IPS DF 19.7 (cell line): ENCODE measurements around the gene CTAG1B.
"Not testable (repeated sequence)": the region's sequence is repeated elsewhere in the genome, so short reads cannot be mapped to it uniquely, and the experiment has no call there.

ENCODE experiments used
- DNase-seq: peaks from one replicate; pipeline ENCODE4 v3.0.0-alpha.2; 2013; ENCODE audit warnings: low read depth, low spot score

Gene CTAG1B

DNA sequence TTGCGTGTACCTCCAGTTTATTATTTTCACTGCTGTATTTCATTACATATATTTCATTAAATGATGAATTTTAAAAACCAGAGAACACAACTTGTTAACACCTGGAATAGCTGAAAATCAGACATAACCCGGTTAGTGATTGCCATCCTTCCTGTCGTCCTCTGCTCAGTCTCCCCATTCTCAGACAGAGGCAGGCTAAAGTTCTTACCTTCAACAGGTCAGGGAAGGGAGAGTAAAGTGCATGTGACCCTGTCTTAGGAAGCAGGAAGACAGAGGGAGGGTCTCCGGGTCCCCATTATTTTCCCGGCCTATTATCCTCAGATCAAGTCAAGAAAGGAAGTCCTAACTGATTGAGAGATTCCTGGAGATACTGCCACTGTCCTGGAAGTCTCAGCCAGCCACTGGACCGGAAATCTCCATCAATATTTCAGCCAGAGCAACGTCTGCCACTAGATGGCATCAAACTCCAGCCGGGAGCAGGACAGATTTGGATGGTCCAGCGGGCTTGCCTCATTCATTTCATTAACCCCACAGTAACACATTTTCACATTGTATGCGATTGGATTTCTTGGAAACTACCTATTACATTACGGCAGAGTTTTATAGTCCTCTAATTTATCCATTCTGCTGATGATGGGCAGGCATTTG, 1.8 kb upstream of the CTAG1B start:
- DNase-seq = not testable (repeated sequence)

DNA sequence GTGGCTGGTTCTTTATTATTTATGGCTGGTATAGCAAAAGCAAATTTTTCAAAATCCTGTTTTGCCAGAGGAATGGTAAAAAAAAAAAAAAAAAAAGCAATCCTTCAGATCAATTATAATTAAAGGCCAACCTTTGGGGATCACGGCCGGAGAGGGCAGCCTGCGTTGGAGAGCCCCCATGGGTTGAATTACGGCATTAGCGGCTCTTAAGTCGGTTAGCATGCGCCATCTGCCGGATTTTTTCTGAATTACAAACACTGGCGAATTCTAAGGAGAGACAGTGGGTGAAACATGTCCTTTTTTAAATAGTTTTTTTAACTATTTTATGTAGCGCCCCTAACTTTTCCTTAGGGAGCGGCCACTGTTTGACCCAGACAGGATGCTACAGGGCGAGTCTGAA, 5.5 kb downstream of the CTAG1B start:
- DNase-seq = not testable (repeated sequence)

DNA sequence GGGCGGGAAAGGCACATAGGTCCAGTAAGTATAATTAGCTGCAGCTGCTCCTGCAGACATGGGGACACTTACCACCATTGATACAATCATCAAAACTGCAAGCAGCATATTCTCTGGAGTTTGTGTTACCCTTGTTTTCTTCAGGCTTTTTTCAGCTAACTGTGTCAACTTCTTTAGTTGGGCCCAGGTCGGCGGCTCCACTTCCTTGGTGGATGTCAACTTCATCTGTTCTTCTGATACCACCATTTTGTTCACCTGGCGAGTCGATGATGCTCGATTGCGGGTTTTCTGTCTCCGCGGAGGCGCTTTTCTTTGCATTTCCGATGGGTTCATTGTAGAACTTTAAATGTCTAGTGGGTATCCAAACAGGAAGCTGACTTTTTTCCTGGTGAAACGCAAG, 7.9 kb downstream of the CTAG1B start:
- DNase-seq = not testable (repeated sequence)

DNA sequence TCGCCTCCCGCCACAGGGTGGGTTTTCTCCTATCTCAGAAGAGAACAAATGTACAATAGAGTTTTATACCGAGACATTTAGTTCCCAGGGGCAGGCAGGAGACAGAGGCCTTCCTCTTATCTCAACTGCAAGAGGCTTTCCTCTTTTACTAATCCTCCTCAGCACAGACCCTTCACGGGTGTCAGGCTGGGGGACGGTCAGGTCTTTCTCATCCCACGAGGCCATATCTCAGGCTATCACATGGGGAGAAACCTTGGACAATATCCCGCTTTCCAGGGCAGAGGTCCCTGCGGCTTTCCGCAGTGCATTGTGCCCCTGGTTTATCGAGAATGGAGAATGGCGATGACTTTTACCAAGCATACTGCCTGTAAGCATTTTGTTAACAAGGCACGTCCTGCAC, 10.3 kb downstream of the CTAG1B start:
- not testable (repeated sequence) for DNase-seq

DNA sequence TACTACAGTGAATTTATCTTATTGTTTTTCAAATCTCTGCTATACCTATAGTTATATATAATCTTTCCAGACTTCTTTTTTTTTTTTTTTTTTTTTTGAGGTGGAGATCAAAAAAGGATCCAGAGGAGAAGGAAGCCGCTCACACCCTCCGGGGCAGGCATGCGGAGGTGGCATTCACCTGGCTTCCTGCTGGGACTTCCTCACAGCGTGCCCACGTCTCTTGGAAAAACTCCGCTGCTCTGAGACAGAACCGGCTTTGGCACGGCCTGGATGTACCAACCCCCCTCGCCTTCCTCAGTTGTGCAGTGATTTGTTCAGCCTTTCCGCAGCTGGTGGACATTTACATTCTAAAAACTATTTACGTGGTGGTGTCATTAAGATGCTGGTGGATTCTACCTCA, 11.1 kb downstream of the CTAG1B start:
- DNase-seq = not testable (repeated sequence)

DNA sequence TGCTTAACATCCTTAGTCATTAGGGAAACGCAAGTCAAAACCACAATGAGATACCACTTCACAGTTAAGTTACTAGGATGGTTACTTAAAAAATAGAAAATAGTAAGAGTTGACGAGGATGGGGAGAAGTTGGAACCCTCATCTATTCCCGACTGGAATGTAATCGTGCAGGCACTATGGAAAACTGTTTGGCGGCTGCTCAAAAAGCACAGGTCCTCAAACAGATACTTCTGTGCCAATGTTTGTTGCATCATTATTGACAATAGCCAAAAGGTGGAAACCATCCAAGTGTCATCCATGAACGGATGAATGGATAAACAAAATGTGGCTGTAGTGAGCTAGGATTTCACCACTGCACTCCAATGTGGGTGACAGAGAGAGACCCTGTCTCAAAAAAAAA, 11.7 kb downstream of the CTAG1B start:
- no peak for DNase-seq

DNA sequence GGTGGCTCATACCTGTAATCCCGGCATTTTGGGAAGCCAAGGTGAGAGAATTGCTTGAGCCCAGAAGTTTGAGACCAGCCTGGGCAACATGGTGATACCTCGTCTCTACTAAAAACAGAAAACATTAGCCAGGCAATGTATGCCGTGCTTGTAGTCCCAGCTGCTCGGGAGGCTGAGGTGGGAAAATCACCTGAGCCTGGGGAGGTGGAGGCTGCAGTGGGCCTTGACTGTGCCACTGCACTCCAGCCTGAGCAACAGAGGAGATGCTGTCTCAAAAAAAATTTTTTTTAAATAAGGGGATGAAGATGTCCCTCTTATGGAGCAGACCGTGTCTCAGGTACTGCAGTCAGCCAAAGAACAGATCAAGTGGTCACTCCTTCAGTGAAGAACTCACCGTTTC, 13.5 kb downstream of the CTAG1B start:
- no peak for DNase-seq

DNA sequence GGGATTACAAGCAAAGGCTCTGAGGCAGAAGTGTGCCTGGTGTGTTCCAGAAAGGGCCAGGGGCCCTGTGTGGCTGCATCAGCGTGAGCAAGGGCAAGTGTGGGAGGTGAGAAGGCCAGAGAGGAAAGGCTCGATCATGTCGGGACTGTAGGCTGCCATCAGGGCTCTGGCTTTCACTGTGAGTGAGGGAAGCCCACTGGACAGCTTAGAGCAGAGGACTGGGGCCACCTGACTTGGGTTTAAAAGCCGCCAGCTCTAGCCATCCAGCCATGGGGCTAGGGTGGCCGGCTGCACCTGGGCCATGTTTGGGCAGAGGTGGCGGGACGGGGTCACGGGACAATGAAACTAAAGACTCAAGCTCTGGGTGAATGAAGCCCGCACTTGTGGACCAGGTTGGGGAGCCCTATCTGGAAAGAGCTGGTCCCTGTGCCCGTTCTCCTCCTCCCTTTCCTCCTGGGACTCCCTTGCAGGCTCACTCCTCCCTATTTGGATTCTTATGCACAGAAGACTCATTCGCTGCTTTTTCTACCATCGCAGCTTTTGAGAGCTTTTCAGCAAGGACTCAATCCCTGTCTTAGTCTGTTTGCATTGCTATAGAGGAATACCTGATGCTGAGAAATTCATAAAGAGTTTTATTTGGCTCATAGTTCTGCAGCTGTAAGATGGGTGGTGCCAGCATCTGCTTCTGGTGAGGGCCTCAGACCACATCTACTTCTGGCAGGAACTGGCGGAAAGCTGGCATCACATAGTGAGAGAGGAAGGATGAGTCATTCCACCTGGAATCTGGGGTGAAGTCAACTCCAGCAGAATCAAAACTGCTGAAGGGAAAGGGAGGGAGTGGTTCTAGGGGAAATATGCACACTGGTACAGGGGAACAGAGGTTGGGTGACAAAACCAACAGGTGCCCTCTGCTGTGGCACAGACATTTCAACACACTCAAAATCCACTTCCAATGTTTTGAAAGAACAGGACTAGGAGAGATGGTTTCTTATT, 15.3 kb downstream of the CTAG1B start:
- no peak for DNase-seq

DNA sequence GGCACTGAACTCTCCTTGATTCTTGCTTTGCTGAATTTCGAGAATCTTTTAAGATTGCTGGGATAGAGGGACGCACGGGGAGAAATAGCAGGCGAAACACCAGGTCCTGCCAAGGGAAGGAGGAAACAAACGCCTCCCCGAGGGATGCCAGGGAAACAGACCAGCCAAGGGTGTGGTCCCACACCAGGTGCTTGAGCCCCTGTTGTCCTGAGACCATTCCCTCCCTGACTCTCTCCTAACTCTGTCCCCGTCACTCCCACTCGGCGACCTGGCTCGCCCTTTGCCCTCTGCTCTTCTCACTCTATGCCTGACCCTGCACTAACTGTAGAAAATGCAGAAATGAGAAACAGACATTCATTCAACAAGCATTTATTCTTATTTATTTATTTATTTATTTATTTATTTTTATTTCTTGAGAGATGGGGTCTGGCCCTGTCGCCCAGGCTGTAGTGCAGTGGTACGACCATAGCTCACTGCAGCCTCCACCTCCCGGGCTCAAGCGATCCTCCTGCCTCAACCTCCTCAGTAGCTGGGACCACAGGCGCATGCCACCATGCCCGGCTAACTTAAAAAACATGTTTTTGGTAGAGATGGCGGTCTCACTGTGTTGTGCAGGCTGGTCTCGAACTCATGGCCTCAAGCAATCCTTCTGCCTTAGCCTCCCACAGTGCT, 16.2 kb downstream of the CTAG1B start:
- no peak for DNase-seq

DNA sequence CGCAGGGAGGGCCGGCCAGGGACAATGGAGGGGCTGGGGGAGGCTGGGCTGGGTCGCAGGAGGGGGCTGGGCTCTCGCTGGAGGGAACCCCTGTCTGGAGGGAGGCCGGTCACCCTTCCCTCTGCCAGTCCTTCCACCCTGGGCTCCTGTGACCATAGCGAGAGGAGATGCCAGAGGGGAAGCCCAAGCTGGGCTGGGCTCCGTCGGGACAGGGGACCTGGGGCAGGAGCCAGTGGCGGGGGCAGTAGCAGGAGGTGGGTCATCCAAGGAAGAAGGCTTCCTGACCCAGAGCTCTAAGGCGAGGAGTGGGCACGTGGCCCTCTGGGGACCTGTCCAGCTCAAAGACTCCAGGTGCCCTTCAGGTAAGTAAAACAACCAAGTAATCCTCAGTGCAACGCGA, 16.9 kb downstream of the CTAG1B start:
- no peak for DNase-seq

DNA sequence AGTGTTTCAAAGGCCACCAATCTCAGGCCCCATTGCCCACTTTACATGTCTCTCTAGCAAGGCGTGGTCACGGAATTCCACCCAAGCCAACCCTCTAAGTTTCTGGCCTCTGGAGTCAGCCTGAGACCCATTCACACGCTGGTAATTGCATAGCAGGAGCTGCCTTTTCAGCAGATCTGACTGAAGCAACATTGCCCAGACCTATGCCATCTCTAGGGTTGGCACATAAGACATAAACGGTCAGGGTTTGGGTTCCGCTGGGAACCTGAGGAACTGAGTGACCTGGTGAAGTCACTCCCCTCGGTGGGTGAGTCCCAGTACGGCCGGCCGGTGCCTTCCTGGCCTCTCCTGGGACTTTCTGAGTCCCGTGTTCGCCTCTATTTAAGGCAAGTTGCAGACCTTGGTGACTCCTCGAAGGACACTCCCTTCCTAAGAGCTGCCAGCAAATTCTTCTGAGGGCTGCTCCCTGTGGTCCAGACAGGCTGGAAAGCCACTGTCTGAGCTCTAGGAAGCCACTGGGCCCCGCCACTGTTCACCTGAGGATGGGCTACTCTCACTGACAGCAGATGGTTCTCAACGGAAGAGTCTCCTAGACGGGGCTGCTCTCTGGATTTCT, 18.2 kb downstream of the CTAG1B start:
- no peak for DNase-seq

DNA sequence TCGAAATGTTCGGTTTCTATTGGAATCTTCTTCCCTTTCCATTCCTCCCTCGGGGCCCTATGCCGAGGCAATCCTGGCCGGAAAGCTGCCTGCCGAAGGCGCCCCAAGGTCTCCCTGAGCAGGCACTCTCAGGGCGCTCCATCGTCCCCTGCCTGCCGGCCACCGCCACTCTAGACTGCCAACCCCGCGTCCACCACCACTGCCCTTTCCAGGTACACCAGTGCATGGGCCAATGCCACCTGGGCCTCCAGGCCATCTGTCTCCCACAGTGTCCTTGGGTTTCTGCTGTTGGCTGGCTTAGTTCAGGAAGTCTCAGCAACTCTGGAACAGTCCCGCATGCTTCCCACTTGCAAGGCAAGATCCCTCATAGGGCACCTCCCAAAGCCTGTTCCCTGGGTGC, 19.6 kb downstream of the CTAG1B start:
- no peak for DNase-seq

DNA sequence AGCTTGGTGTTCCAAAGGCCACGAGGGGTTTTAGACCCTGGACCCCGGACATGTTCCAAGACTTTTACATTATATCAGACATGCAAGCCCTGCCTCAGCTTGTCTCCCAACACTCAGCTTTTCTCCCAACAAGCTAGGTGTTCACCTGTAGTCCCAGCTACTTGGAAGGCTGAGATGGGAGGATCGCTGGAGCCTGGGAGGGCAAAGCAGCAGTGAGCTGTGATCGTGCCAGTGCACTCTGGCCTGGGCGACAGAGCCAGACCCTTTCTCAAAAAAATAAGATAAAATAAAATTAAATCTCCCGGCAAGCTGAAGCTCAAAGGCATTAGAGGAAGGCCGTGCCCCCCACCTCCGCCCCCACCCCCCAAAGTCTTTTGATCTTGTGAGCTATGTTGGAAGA, 20.4 kb downstream of the CTAG1B start:
- DNase-seq = no peak

DNA sequence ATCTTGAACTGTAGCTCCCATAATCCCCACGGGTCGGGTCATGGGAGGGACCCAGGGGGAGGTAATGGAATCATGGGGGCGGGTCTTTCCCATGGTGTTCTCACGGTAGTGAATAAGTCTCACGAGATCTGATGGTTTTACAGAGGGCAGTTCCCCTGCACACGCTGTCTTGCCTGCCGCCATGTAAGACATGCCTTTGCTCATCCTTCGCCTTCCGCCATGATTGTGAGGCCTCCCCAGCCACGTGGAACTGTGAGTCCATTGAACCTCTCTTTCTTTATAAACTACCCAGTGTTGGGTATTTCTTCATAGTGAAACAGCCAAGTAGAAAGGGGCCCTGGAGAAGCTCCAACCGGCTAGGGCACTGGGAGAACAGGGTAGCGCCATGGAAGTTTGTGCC, 21.9 kb downstream of the CTAG1B start:
- no peak for DNase-seq

DNA sequence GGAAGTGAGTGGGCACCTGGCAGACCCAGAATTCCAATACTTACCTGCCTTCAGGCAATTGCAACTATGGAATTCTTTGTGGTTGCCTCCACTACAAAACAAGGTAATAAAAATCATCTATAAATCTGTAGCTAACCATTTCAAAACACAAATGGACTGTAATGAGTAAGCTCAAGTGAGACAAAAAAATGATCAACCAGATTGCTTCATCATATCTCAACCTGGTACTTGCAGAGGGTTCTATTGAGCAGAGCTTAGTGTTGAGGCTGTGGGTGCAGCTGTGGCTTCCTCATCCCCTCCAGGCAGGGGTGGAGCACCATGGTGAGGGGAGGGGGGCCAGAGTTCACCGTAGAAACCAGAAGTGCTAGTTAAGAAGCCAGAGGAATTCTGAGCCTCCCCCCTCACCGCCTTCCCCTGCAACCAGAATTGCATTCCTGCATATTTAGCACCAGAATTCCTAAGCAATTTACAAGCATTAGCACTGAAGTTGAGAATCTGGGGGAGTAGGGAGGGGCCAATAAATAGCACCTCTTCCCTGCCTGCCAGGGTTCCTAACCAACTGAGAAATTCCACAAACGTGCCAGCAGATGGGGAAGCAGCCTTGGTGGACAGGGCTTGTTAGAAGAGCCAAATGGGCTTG, 22.7 kb downstream of the CTAG1B start:
- peak; percentile 83 for DNase-seq

DNA sequence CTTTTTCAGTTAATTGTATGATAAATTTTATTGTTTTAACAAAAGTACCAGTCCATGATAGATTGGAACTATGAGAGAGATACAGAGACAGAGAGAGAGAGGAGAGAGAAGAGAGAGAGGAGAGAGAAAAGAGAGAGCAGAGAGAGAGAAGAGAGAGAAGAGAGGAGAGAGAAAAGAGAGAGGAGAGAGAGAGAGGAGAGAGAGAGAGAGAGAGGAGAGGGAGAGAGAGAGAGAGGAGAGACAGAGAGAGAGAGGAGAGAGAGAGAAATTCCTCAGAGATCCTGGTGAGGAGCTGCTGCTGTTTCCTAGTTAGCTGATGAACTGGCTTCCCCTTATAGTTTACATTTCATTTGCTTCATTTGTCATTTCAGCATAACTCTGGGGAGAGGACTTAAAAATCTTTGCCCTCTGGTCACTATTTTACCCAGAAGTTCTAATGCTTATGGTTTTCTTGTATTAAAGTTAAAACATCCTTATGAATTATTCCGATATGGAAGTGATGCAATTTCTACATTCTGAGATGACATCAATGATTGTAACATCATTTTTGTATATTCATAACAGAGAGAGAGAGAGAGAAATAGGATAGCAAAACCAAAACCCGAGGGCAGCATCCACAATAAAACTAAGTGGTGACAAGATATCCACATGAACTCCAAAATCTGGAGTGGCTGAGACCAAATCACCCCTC, 23.4 kb downstream of the CTAG1B start:
- no peak for DNase-seq

DNA sequence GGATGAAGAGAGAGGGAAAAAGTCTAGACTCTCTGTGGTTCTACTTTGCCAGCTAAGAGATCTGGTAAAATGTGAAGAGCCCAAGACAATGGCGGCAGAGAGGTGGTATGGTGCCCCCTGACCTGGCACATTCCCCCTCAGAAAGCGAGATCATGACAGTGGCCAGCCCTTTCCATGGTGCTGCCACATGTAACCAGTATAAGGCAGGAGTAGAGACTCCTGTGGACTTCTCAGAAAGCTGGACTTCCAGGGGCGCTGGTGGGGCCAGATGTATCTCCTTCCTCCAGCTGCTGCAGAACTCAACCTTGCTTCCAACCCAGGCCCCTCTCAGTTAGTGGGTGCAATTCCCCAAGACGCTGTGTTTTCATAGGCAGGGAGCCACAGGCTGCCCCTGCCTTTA, 24.6 kb downstream of the CTAG1B start:
- no peak for DNase-seq

DNA sequence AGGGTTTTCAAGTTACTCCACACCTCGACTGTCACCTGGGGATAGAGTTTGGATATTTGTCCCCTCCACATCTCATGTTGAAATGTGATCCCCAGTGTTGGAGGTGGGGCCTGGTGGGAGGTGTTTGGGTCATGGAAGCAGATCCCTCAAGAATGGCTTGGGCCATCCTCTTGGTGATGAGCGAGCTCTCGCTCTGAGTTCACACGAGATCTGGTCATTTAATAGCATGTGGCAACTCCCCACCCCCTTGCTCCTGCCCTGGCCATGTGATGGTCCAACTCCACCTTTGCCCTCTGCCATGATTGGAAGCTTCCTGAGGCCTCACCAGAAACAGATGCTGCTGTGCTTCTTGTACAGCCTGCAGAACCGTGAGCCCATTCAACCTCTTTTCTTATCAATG, 25.9 kb downstream of the CTAG1B start:
- DNase-seq = no peak

DNA sequence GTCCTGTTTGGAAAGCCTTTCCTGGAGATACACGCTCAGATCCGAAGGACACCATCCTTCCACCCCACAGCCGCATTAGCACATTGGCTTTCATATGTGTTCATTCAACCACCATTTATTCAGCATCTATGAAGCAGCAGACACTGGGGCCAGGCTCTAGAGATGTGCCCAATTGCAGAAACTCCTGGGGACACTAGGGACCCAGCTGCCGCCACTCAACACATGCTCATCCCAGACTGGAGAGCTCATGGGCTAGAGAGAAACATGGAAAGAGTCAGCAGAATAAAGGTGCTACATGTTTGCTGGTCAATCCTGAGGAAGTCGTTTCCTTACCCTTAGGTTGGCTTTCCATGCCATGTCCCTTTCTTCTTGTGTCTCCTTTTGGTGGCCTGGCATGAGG, 26.6 kb downstream of the CTAG1B start:
- no peak for DNase-seq

DNA sequence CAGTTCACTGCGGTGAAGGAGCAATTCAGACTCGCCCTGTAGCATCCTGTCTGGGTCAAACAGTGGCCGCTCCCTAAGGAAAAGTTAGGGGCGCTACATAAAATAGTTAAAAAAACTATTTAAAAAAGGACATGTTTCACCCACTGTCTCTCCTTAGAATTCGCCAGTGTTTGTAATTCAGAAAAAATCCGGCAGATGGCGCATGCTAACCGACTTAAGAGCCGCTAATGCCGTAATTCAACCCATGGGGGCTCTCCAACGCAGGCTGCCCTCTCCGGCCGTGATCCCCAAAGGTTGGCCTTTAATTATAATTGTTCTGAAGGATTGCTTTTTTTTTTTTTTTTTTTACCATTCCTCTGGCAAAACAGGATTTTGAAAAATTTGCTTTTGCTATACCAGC, 28.7 kb downstream of the CTAG1B start:
- not testable (repeated sequence) for DNase-seq
